Endodermal cell (in vitro differentiated cells): ENCODE data around the gene UTP11. TPM values are rescaled to one million over a fixed set of nuclear protein-coding genes. Genes with fewer than 3 reads are reported as not detected.

Experiments used
- DNase-seq: peaks from one replicate; pipeline ENCODE4 v3.0.0-alpha.2; 2017
- H3K27ac ChIP-seq: 2 replicates; pipeline ENCODE4 v1.5.1; 2013; ENCODE audit warnings: mild to moderate bottlenecking, low read depth, low read length, moderate library complexity
- H3K27me3 ChIP-seq: 2 replicates; pipeline ENCODE4 v1.6.1; 2013; ENCODE audit warnings: mild to moderate bottlenecking, low read length, moderate library complexity; ENCODE audit not compliant: insufficient read depth, control insufficient read depth, poor library complexity, severe bottlenecking
- H3K36me3 ChIP-seq: 2 replicates; pipeline ENCODE4 v1.7.0; 2013; ENCODE audit warnings: mild to moderate bottlenecking, low read length, moderate library complexity; ENCODE audit not compliant: control insufficient read depth, insufficient read depth
- H3K4me1 ChIP-seq: one replicate; pipeline ENCODE4 v1.7.0; 2013; ENCODE audit warnings: low read length; ENCODE audit not compliant: control insufficient read depth, insufficient read depth
- H3K4me3 ChIP-seq: 2 replicates; pipeline ENCODE4 v1.5.1; 2013; ENCODE audit warnings: mild to moderate bottlenecking, low read length, moderate library complexity
- H3K9ac ChIP-seq: 2 replicates; pipeline ENCODE4 v1.6.1; 2013; ENCODE audit warnings: mild to moderate bottlenecking, low read length, moderate library complexity; ENCODE audit not compliant: poor library complexity, severe bottlenecking; ENCODE audit errors: extremely low read depth
- H3K9me3 ChIP-seq: 2 replicates; pipeline ENCODE4 v1.6.1; 2013; ENCODE audit warnings: mild to moderate bottlenecking, low read length, moderate library complexity; ENCODE audit not compliant: control insufficient read depth
- H3K27ac Mint-ChIP-seq: 2 replicates; pipeline ENCODE4 v1.8.0; 2020; ENCODE audit warnings: mixed read lengths
- H3K27me3 Mint-ChIP-seq: 2 replicates; pipeline ENCODE4 v1.8.0; 2021; ENCODE audit warnings: mild to moderate bottlenecking, mixed read lengths; ENCODE audit not compliant: insufficient read depth
- H3K36me3 Mint-ChIP-seq: 2 replicates; pipeline ENCODE4 v1.8.0; 2020; ENCODE audit warnings: low read depth, mixed read lengths
- H3K4me1 Mint-ChIP-seq: 2 replicates; pipeline ENCODE4 v1.8.0; 2020; ENCODE audit warnings: mixed read lengths
- H3K4me3 Mint-ChIP-seq: 2 replicates; pipeline ENCODE4 v1.8.0; 2020; ENCODE audit warnings: mild to moderate bottlenecking, moderate library complexity, mixed read lengths
- H3K9me3 Mint-ChIP-seq: 2 replicates; pipeline ENCODE4 v1.8.0; 2020; ENCODE audit warnings: mild to moderate bottlenecking, mixed read lengths
- CTCF ChIP-seq: fragments of 200-600 bp; sonication (generic); conservative IDR thresholded peaks from 2 replicates; pipeline ENCODE4 v1.5.0; 2021; ENCODE audit warnings: antibody characterized with exemption, mild to moderate bottlenecking
- WGBS, 2 experiments: methylation state at CpG; one replicate each; pipeline versions ENCODE4 v1.1.5 to v1.1.7; 2013; ENCODE audit warnings: missing lambda C conversion rate in 2 of 2, mixed read lengths in 1 of 2; ENCODE audit not compliant: insufficient coverage in 1 of 2, insufficient read length in 1 of 2; 5-methylcytosine and 5-hydroxymethylcytosine counted together
- total RNA-seq, 2 donors: library from RNA; stranded (reverse); fragmentation: NEBNext Ultra II Directional in 1 of 2; extraction: Animal tissue kit (Norgen Biotek cat#: 25700) in 1 of 2; gene quantifications; 2 replicates in 1 of 2; 3 replicates in 1 of 2; pipeline ENCODE4 v1.2.1, GENCODE V29; 2021

UTP11 gene
- total RNA-seq, 2 donors from 2014 or later = 40.9 to 46.3 TPM

GRCh38 chr1:37994886-37995566, 17.5 kb upstream of the UTP11 start:
- H3K27me3 ChIP-seq = no peaks in the 10 kb centered on the region
- no peaks in the 10 kb centered on the region for H3K27me3 Mint-ChIP-seq
- no peak overlapping the region for H3K9ac ChIP-seq
- no peak for TF ChIP-seq CTCF
- H3K4me3 ChIP-seq = no peak overlapping the region
- H3K36me3 ChIP-seq = peaks cover 38% of the 10 kb centered on the region
- H3K4me3 Mint-ChIP-seq = peak overlapping the region; percentile 61
- H3K36me3 Mint-ChIP-seq = peaks cover 16% of the 10 kb centered on the region
- H3K4me1 Mint-ChIP-seq = peaks cover 16% of the 10 kb centered on the region
- DNase-seq = peak; percentile 43
- H3K4me1 ChIP-seq = peaks cover 13% of the 10 kb centered on the region
- WGBS, 2 experiments = 93 to 95% methylated on average over 11 of the region's 11 CpGs
- no peak overlapping the region for H3K27ac Mint-ChIP-seq
- H3K9me3 Mint-ChIP-seq = no peaks in the 10 kb centered on the region
- no peaks in the 10 kb centered on the region for H3K9me3 ChIP-seq
- H3K27ac ChIP-seq = no peak overlapping the region

- H3K9ac ChIP-seq = no peak overlapping the region
- peak overlapping the region; percentile 61 for H3K4me3 Mint-ChIP-seq
- H3K27ac ChIP-seq = no peak overlapping the region
- H3K4me1 Mint-ChIP-seq = peaks cover 20% of the 10 kb centered on the region
- H3K36me3 ChIP-seq = peaks cover 38% of the 10 kb centered on the region
- no peaks in the 10 kb centered on the region for H3K27me3 ChIP-seq
- H3K9me3 Mint-ChIP-seq = no peaks in the 10 kb centered on the region
- no peaks in the 10 kb centered on the region for H3K27me3 Mint-ChIP-seq
- no peaks in the 10 kb centered on the region for H3K9me3 ChIP-seq
- 74 to 89% methylated on average over 15 to 46 of the region's 46 CpGs for WGBS, 2 experiments
- TF ChIP-seq CTCF = no peak
- H3K36me3 Mint-ChIP-seq = peaks cover 16% of the 10 kb centered on the region
- DNase-seq = peak; percentile 89
- peak overlapping the region; percentile 84 for H3K27ac Mint-ChIP-seq
- no peak overlapping the region for H3K4me3 ChIP-seq
- H3K4me1 ChIP-seq = peaks cover 20% of the 10 kb centered on the region
These were observed 16.7 kb upstream of the UTP11 start for GRCh38 chr1:37995751-37996345.

- peak overlapping the region; percentile 21 for H3K27ac Mint-ChIP-seq
- Histone ChIP-seq H3K27me3 (no peaks in the 10 kb centered on the region), H3K9me3 (no peaks in the 10 kb centered on the region), H3K27ac (no peak overlapping the region), H3K4me3 (no peak overlapping the region), H3K4me1 (peaks cover 28% of the 10 kb centered on the region), H3K9ac (no peak overlapping the region), H3K36me3 (peaks cover 38% of the 10 kb centered on the region)
- H3K9me3 Mint-ChIP-seq = no peaks in the 10 kb centered on the region
- peak; percentile 44 for DNase-seq
- TF ChIP-seq CTCF = no peak
- H3K36me3 Mint-ChIP-seq = peaks cover 16% of the 10 kb centered on the region
- H3K4me3 Mint-ChIP-seq = no peak overlapping the region
- WGBS, 2 experiments = 89 to 94% methylated on average over 19 to 25 of the region's 25 CpGs
- no peaks in the 10 kb centered on the region for H3K27me3 Mint-ChIP-seq
- peaks cover 29% of the 10 kb centered on the region for H3K4me1 Mint-ChIP-seq
These were observed 15.1 kb upstream of the UTP11 start for GRCh38 chr1:37997256-37998088.
